ENCODE data around the gene MELK. TPM values are rescaled to one million over a fixed set of nuclear protein-coding genes. Genes with fewer than 3 reads are reported as not detected.

MELK gene
- polyA plus RNA-seq, 1 donor from 2014 or later = 1.8 TPM

DNA sequence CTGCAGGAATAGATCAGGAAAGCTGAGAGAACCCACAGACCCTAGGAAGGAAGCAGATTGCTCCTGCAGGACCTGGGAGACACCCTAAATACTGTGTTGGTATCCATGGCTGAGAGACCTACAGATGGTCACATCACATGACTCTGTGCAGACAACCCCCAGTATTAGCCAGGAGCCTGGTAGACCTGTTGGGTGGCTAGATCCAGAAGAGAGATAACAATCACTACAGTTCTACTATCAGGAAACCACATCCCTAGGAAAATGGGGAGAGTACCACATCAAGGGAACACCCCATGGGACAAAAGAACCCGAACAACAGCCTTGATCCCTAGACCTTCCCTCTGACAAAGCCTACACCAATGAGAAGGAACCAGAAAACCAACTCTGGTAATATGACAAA lies 24.2 kb upstream of the MELK start:
- no peak overlapping the region for H2AFZ ChIP-seq (ENCODE audit: low read depth, low read length)

DNA sequence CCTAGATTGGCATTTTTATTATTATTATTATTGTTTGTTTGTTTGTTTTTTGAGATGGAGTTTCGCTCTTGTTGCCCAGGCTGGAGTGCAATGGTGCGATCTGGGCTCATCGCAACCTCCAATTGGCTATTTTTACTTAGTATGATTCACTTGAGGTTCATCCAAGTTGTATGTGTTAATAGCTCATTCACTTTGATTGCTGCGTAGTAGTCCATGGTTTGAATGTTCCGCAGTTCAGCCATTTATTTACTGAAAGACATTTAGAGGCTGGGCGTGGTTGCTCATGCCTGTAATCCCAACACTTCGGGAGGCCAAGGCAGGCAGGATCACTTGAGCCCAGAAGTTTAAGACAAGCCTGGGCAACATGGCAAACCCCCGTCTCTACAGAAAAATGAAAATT lies 22.6 kb upstream of the MELK start:
- no peaks in the 10 kb centered on the region for H3K9me3 ChIP-seq (ENCODE audit: low read length)
- H3K9ac ChIP-seq (ENCODE audit: low read length) = no peak overlapping the region
- H3K79me2 ChIP-seq (replicated peaks; ENCODE audit: insufficient read depth, low read length) = no peaks in the 10 kb centered on the region
- no peaks in the 10 kb centered on the region for H3K36me3 ChIP-seq (ENCODE audit: insufficient read depth, low read length)
- no peak overlapping the region for H3K27ac ChIP-seq (ENCODE audit: low read length)
- H3K4me2 ChIP-seq (ENCODE audit: low read length) = no peak overlapping the region
- H3K27me3 ChIP-seq (ENCODE audit: insufficient read depth, low read depth, low read length) = no peaks in the 10 kb centered on the region
- no peaks in the 10 kb centered on the region for H4K20me1 ChIP-seq (ENCODE audit: insufficient read depth)
- no peaks in the 10 kb centered on the region for H3K9me2 ChIP-seq (ENCODE audit: insufficient read depth, low read length)
- no peaks in the 10 kb centered on the region for H3F3A ChIP-seq (ENCODE audit: insufficient read depth, low read length, poor library complexity, severe bottlenecking)
- no peak overlapping the region for H3K4me3 ChIP-seq (ENCODE audit: low read length)
- no peak overlapping the region for H2AFZ ChIP-seq (ENCODE audit: low read depth, low read length)
- TF ChIP-seq SMC3 (conservative IDR thresholded peaks at IDR 0.05; ENCODE audit: poor library complexity) (no peak), TAF1 (IDR thresholded peaks at IDR 0.05; ENCODE audit: low read depth) (no peak), CTCF (IDR thresholded peaks at IDR 0.05; ENCODE audit: poor library complexity, severe bottlenecking) (no peak), MXI1 (conservative IDR thresholded peaks at IDR 0.05; ENCODE audit: poor library complexity, severe bottlenecking) (no peak), EP300 (conservative IDR thresholded peaks at IDR 0.05; ENCODE audit: poor library complexity, severe bottlenecking) (no peak), REST (IDR thresholded peaks at IDR 0.05; ENCODE audit: borderline replicate concordance) (no peak)

More for the DNA sequence above, 24.2 kb upstream of the MELK start:
- Histone ChIP-seq H3K4me2 (ENCODE audit: low read length) (no peak overlapping the region), H3K79me2 (replicated peaks; ENCODE audit: insufficient read depth, low read length) (no peaks in the 10 kb centered on the region), H3K9me2 (ENCODE audit: insufficient read depth, low read length) (no peaks in the 10 kb centered on the region), H3K27me3 (ENCODE audit: insufficient read depth, low read depth, low read length) (no peaks in the 10 kb centered on the region), H3K36me3 (ENCODE audit: insufficient read depth, low read length) (no peaks in the 10 kb centered on the region), H4K20me1 (ENCODE audit: insufficient read depth) (no peaks in the 10 kb centered on the region), H3K27ac (ENCODE audit: low read length) (no peak overlapping the region), H3F3A (ENCODE audit: insufficient read depth, low read length, poor library complexity, severe bottlenecking) (no peaks in the 10 kb centered on the region), H3K4me3 (ENCODE audit: low read length) (no peak overlapping the region), H3K9ac (ENCODE audit: low read length) (no peak overlapping the region), H3K9me3 (ENCODE audit: low read length) (no peaks in the 10 kb centered on the region)
- TF ChIP-seq REST (IDR thresholded peaks at IDR 0.05; ENCODE audit: borderline replicate concordance) (no peak), POLR2AphosphoS5 (IDR thresholded peaks at IDR 0.05) (no peak), TAF1 (IDR thresholded peaks at IDR 0.05; ENCODE audit: low read depth) (no peak), EP300 (conservative IDR thresholded peaks at IDR 0.05; ENCODE audit: poor library complexity, severe bottlenecking) (no peak), MXI1 (conservative IDR thresholded peaks at IDR 0.05; ENCODE audit: poor library complexity, severe bottlenecking) (no peak), SMC3 (conservative IDR thresholded peaks at IDR 0.05; ENCODE audit: poor library complexity) (no peak), RAD21 (conservative IDR thresholded peaks at IDR 0.05) (no peak), CTCF (IDR thresholded peaks at IDR 0.05; ENCODE audit: poor library complexity, severe bottlenecking) (no peak), EZH2 (IDR thresholded peaks at IDR 0.05; ENCODE audit: borderline replicate concordance, insufficient read depth, low read length, poor library complexity, severe bottlenecking) (no peak)

Data from neural cell (in vitro differentiated cells).